ENCODE data around the gene SEPTIN5. TPM values are rescaled to one million over a fixed set of nuclear protein-coding genes. Genes with fewer than 3 reads are reported as not detected.

SEPTIN5 gene
- total and polyA plus RNA-seq, 2 donors from 2014 or later: 10.4 to 13.0 TPM

GRCh38 chr22:19710020-19710768 is 4.1 kb upstream of the SEPTIN5 start:
- H3K9me3 ChIP-seq (ENCODE audit: control insufficient read depth in 2 of 3, insufficient read depth in 1 of 3, low read length in 3 of 3): no peaks in the 10 kb centered on the region
- no peak overlapping the region for H3K4me3 ChIP-seq (ENCODE audit: low read length in 3 of 3)
- no peak overlapping the region for H3K27ac ChIP-seq (ENCODE audit: low read depth in 2 of 2, low read length in 2 of 2)
- peaks cover 0 to 4% (median 0%) of the 10 kb centered on the region in 3 donors for H3K4me1 ChIP-seq (ENCODE audit: control insufficient read depth in 2 of 3, insufficient read depth in 2 of 3, low read depth in 1 of 3, low read length in 3 of 3)
- TF ChIP-seq CTCF (IDR thresholded peaks at IDR 0.05; ENCODE audit: borderline replicate concordance, extremely low read depth, insufficient read depth): no peak
- no peaks in the 10 kb centered on the region for H3K36me3 ChIP-seq (ENCODE audit: control insufficient read depth in 2 of 3, insufficient read depth in 3 of 3, low read length in 3 of 3)
- H3K9ac ChIP-seq (ENCODE audit: low read length in 3 of 3): no peak overlapping the region
- no peaks in the 10 kb centered on the region for H3K27me3 ChIP-seq (ENCODE audit: control insufficient read depth, insufficient read depth, low read length)
- intact Hi-C loops (cut with DNase I): no loop called here
- FAIRE-seq: no peak
- peak in 2 of 5 donors; percentile 26 to 62 for DNase-seq

DNA sequence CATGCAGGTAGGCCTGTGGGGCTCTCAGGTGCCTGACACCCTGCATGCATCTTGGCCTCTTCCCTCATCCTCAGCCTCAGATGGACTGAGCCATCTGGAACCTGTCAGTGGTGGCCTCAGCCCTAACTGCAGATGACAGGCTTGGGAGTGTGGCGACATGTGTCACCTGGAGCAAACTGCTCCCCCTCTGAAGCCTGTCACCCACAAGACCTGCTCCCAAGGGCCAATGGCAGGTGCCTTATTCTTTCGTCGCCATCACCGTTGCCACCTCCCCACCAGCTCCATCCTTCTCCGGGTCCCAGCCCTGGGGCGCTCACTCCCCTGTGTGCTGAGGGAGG is 3.6 kb upstream of the SEPTIN5 start:
- TF ChIP-seq CTCF (IDR thresholded peaks at IDR 0.05; ENCODE audit: borderline replicate concordance, extremely low read depth, insufficient read depth): no peak
- H3K27me3 ChIP-seq (ENCODE audit: control insufficient read depth, insufficient read depth, low read length): no peaks in the 10 kb centered on the region
- H3K27ac ChIP-seq (ENCODE audit: low read depth in 2 of 2, low read length in 2 of 2): no peak overlapping the region
- H3K4me1 ChIP-seq (ENCODE audit: control insufficient read depth in 2 of 3, insufficient read depth in 2 of 3, low read depth in 1 of 3, low read length in 3 of 3): peaks cover 0 to 4% (median 0%) of the 10 kb centered on the region in 3 donors
- no peak overlapping the region for H3K4me3 ChIP-seq (ENCODE audit: low read length in 3 of 3)
- DNase-seq (peak in 2 of 5 donors; percentile 34 to 48), FAIRE-seq (no peak)
- no peak overlapping the region for H3K9ac ChIP-seq (ENCODE audit: low read length in 3 of 3)
- intact Hi-C loops (cut with DNase I): no loop called here
- H3K36me3 ChIP-seq (ENCODE audit: control insufficient read depth in 2 of 3, insufficient read depth in 3 of 3, low read length in 3 of 3): no peaks in the 10 kb centered on the region
- no peaks in the 10 kb centered on the region for H3K9me3 ChIP-seq (ENCODE audit: control insufficient read depth in 2 of 3, insufficient read depth in 1 of 3, low read length in 3 of 3)

DNA sequence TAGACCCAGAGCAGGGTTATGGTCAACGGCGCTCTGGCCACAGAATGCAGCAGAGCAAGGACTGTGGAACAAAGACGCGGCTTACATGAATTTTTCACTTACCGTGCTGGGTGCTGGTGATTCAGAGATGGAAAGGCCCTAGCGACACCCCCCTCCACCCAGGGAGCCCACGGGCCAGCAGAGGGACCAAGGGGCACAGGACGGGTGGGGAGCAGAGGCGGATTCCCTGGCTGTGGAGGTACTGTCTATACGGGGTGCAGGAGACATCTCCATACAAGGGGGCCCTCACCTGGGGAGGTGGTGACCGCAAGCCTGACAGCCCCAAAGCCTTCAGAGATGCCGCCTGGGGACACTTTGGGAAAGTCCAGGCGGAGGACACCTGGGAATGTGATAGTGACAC is 1.1 kb upstream of the SEPTIN5 start:
- DNase-seq (peak in 1 of 5 donors; percentile 52), FAIRE-seq (no peak)
- Histone ChIP-seq H3K27ac (ENCODE audit: low read depth in 2 of 2, low read length in 2 of 2) (no peak overlapping the region), H3K4me3 (ENCODE audit: low read length in 3 of 3) (no peak overlapping the region), H3K4me1 (ENCODE audit: control insufficient read depth in 2 of 3, insufficient read depth in 2 of 3, low read depth in 1 of 3, low read length in 3 of 3) (peaks cover 0 to 10% (median 0%) of the 10 kb centered on the region in 3 donors), H3K9ac (ENCODE audit: low read length in 3 of 3) (no peak overlapping the region), H3K36me3 (ENCODE audit: control insufficient read depth in 2 of 3, insufficient read depth in 3 of 3, low read length in 3 of 3) (no peaks in the 10 kb centered on the region), H3K27me3 (ENCODE audit: control insufficient read depth, insufficient read depth, low read length) (no peaks in the 10 kb centered on the region), H3K9me3 (ENCODE audit: control insufficient read depth in 2 of 3, insufficient read depth in 1 of 3, low read length in 3 of 3) (no peaks in the 10 kb centered on the region)
- TF ChIP-seq CTCF (IDR thresholded peaks at IDR 0.05; ENCODE audit: borderline replicate concordance, extremely low read depth, insufficient read depth): no peak
- intact Hi-C loops (cut with DNase I): no loop called here
